GM23248 (cell line): Measurements from ENCODE around the gene NIN. TPM values are rescaled to one million over a fixed set of nuclear protein-coding genes. Genes with fewer than 3 reads are reported as not detected.

Experiments
- DNase-seq: peaks from one replicate; pipeline ENCODE4 v3.0.0-alpha.2; 2015
- H2AFZ ChIP-seq: fragments of 200-600 bp; sonication (generic); 2 replicates; pipeline ENCODE4 v1.6.1; 2016; ENCODE audit warnings: antibody characterized with exemption
- H3F3A ChIP-seq: fragments of 200-600 bp; sonication (generic); 2 replicates; pipeline ENCODE4 v1.6.1; 2016; ENCODE audit warnings: mild to moderate bottlenecking, antibody characterized with exemption, mixed run types; ENCODE audit not compliant: insufficient read depth
- H3K27ac ChIP-seq: fragments of 200-600 bp; sonication (generic); 2 replicates; pipeline ENCODE4 v1.5.1; 2016; ENCODE audit warnings: mild to moderate bottlenecking
- H3K27me3 ChIP-seq: fragments of 200-600 bp; sonication (generic); replicated peaks from 2 replicates; pipeline ENCODE4 v1.6.1; 2016; ENCODE audit warnings: mild to moderate bottlenecking; ENCODE audit not compliant: insufficient read depth
- H3K36me3 ChIP-seq: fragments of 200-600 bp; sonication (generic); 2 replicates; pipeline ENCODE4 v1.6.1; 2016; ENCODE audit warnings: low read depth, mild to moderate bottlenecking
- H3K4me1 ChIP-seq: fragments of 200-600 bp; sonication (generic); 2 replicates; pipeline ENCODE4 v1.6.1; 2016; ENCODE audit warnings: mild to moderate bottlenecking; ENCODE audit not compliant: insufficient read depth
- H3K4me2 ChIP-seq: fragments of 200-600 bp; sonication (generic); one replicate; pipeline ENCODE4 v1.6.1; 2016; ENCODE audit warnings: mild to moderate bottlenecking; ENCODE audit not compliant: unreplicated experiment
- H3K4me3 ChIP-seq: fragments of 200-600 bp; sonication (generic); 2 replicates; pipeline ENCODE4 v1.5.1; 2016; ENCODE audit warnings: mild to moderate bottlenecking
- H3K79me2 ChIP-seq: fragments of 200-600 bp; sonication (generic); 2 replicates; pipeline ENCODE4 v1.6.1; 2016; ENCODE audit warnings: mild to moderate bottlenecking; ENCODE audit not compliant: insufficient read depth
- H3K9ac ChIP-seq: fragments of 200-600 bp; sonication (generic); 2 replicates; pipeline ENCODE4 v1.6.1; 2016; ENCODE audit warnings: mild to moderate bottlenecking
- H3K9me2 ChIP-seq: fragments of 200-600 bp; sonication (generic); 2 replicates; pipeline ENCODE4 v1.6.1; 2016; ENCODE audit warnings: mixed run types, mild to moderate bottlenecking, moderate library complexity; ENCODE audit not compliant: insufficient read depth
- H3K9me3 ChIP-seq: fragments of 200-600 bp; sonication (generic); one replicate; pipeline ENCODE4 v1.6.1; 2017; ENCODE audit warnings: low read depth
- H4K20me1 ChIP-seq: fragments of 200-600 bp; sonication (generic); 2 replicates; pipeline ENCODE4 v1.6.0; 2016; ENCODE audit not compliant: insufficient read depth
- EZH2 ChIP-seq: fragments of 200-600 bp; sonication (generic); IDR thresholded peaks from 2 replicates; pipeline ENCODE4 v1.6.1; 2018; ENCODE audit warnings: antibody characterized with exemption, mild to moderate bottlenecking; ENCODE audit not compliant: insufficient read depth, poor library complexity, severe bottlenecking
- EZH2phosphoT487 ChIP-seq: fragments of 200-600 bp; sonication (generic); IDR thresholded peaks from 2 replicates; pipeline ENCODE4 v1.6.1; 2018; ENCODE audit warnings: antibody characterized with exemption, moderate library complexity, mild to moderate bottlenecking, low read depth; ENCODE audit not compliant: insufficient read depth
- WGBS, 2 experiments: methylation state at CpG; one replicate each; pipeline ENCODE4 v1.1.6; 2015 to 2017; ENCODE audit warnings: low lambda C conversion rate in 2 of 2, low coverage in 1 of 2; ENCODE audit errors: missing lambda C conversion rate in 2 of 2; 5-methylcytosine and 5-hydroxymethylcytosine counted together
- in situ Hi-C: fragments of 300-500 bp; cut with MboI; formaldehyde crosslinking; loops from 2 replicates; pipeline ENCODE4 v1.15.0; 2020
- polyA plus RNA-seq: library from polyadenylated mRNA; unstranded; fragments of >200 nt; fragmentation: Nextera tagmentation; extraction: Ambion mirVana; gene quantifications from 2 replicates; pipeline ENCODE4 v1.2.1, GENCODE V29; 2016
- total RNA-seq: library from RNA; depleted of rRNA; stranded (reverse); fragments of >200 nt; shearing (Covaris generic); gene quantifications from 2 replicates; pipeline ENCODE4 v1.2.3, GENCODE V29; 2014

The NIN gene
- total and polyA plus RNA-seq, 2 experiments from 2014 or later, result 17.0 to 33.3 TPM

- DNase-seq, result peak; percentile 41
- H3K9ac ChIP-seq, result peak overlapping the region; percentile 76
Measured at GRCh38 chr14:50831726-50832168, 785 bp upstream of the NIN start.

GRCh38 chr14:50830044-50830931, 674 bp downstream of the NIN start:
- TF ChIP-seq EZH2phosphoT487 (no peak), EZH2 (no peak)
- H3K27ac ChIP-seq, result peak overlapping the region; percentile 39; the same call in 1 of the 2 replicates
- in situ Hi-C loops, result no loop called here

More at GRCh38 chr14:50831726-50832168, 785 bp upstream of the NIN start:
- Histone ChIP-seq H2AFZ (peak overlapping the region; percentile 98), H3K4me2 (peak overlapping the region; percentile 86), H3K9me2 (no peaks in the 10 kb centered on the region), H3K4me3 (peak overlapping the region; percentile 88), H3K9me3 (no peaks in the 10 kb centered on the region), H3K27ac (no peak overlapping the region), H3K4me1 (peaks cover 14% of the 10 kb centered on the region), H3K36me3 (no peaks in the 10 kb centered on the region), H3F3A (peaks cover 9% of the 10 kb centered on the region), H4K20me1 (peaks cover 18% of the 10 kb centered on the region), H3K27me3 (no peaks in the 10 kb centered on the region), H3K79me2 (peaks cover 31% of the 10 kb centered on the region)
- 3 to 4% methylated on average over 10 of the region's 10 CpGs for WGBS, 2 experiments
- TF ChIP-seq EZH2phosphoT487, result no peak
- no peak for TF ChIP-seq EZH2
- in situ Hi-C loops, result no loop called here

GRCh38 chr14:50829489-50830043, 1.4 kb downstream of the NIN start:
- Histone ChIP-seq H3K79me2 (peaks cover 53% of the 10 kb centered on the region), H3F3A (peaks cover 9% of the 10 kb centered on the region), H2AFZ (peak overlapping the region; percentile 55), H3K9me2 (no peaks in the 10 kb centered on the region), H3K27me3 (no peaks in the 10 kb centered on the region), H3K9me3 (no peaks in the 10 kb centered on the region), H4K20me1 (peaks cover 18% of the 10 kb centered on the region), H3K27ac (0 out of 2 replicates have a peak overlapping the region, but pooled peaks have one; percentile 2), H3K4me3 (peak overlapping the region; percentile 88), H3K9ac (peak overlapping the region; percentile 80), H3K36me3 (no peaks in the 10 kb centered on the region), H3K4me1 (peaks cover 14% of the 10 kb centered on the region), H3K4me2 (peak overlapping the region; percentile 79)
- 17 to 18% methylated on average over 14 of the region's 14 CpGs for WGBS, 2 experiments
- peak; percentile 35 for DNase-seq
- in situ Hi-C loops, result no loop called here
- TF ChIP-seq EZH2, result no peak
- no peak for TF ChIP-seq EZH2phosphoT487

More at GRCh38 chr14:50830044-50830931, 674 bp downstream of the NIN start:
- H3K36me3 ChIP-seq, result no peaks in the 10 kb centered on the region
- DNase-seq, result peak; percentile 69
- H3K4me3 ChIP-seq, result peak overlapping the region; percentile 88
- H4K20me1 ChIP-seq, result peaks cover 18% of the 10 kb centered on the region
- H3K9me3 ChIP-seq, result no peaks in the 10 kb centered on the region
- peaks cover 9% of the 10 kb centered on the region for H3F3A ChIP-seq
- no peaks in the 10 kb centered on the region for H3K9me2 ChIP-seq
- H2AFZ ChIP-seq, result peak overlapping the region; percentile 73
- peaks cover 14% of the 10 kb centered on the region for H3K4me1 ChIP-seq
- H3K79me2 ChIP-seq, result peaks cover 45% of the 10 kb centered on the region
- WGBS, 2 experiments, result 1% methylated on average over 58 to 61 of the region's 93 CpGs
- peak overlapping the region; percentile 79 for H3K4me2 ChIP-seq
- peak overlapping the region; percentile 80 for H3K9ac ChIP-seq
- no peaks in the 10 kb centered on the region for H3K27me3 ChIP-seq

GRCh38 chr14:50828721-50829488, 2.1 kb downstream of the NIN start:
- Histone ChIP-seq H3K4me3 (peak overlapping the region; percentile 88), H3K9me2 (no peaks in the 10 kb centered on the region), H3F3A (peaks cover 11% of the 10 kb centered on the region), H3K27me3 (no peaks in the 10 kb centered on the region), H4K20me1 (peaks cover 18% of the 10 kb centered on the region), H3K36me3 (no peaks in the 10 kb centered on the region), H3K4me2 (peak overlapping the region; percentile 79), H3K9ac (peak overlapping the region; percentile 80; the same call in 1 of the 2 replicates), H3K4me1 (peaks cover 17% of the 10 kb centered on the region), H3K79me2 (peaks cover 59% of the 10 kb centered on the region), H2AFZ (no peak overlapping the region), H3K9me3 (no peaks in the 10 kb centered on the region), H3K27ac (no peak overlapping the region)
- 72 to 78% methylated on average over 10 of the region's 10 CpGs for WGBS, 2 experiments
- in situ Hi-C loops, result no loop called here
- DNase-seq, result no peak
- TF ChIP-seq EZH2phosphoT487, result no peak
- TF ChIP-seq EZH2, result no peak
